ENCODE measurements around the gene FGD6.

DNA sequence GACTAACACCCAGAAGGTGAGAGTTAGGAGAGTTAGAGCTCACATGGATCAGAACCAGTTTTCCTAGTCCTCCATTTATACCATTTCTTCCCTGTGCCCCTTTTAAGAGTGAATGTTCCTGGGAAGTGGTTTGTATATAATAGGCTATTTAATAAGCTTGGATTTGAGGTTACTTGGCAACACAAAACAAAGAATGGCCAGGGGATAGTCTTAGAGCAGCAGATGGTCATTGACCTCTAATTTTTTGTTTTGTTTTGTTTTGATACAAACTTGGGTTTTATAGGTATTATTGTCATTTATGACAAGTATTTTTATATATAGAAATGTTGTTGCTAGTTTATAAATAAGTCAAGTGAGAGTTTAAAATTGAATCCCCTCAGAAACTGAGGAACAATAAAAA is 36.1 kb upstream of the FGD6 start:
- TF ChIP-seq POLR2AphosphoS5 (IDR thresholded peaks at IDR 0.05) (no peak), POLR2A (IDR thresholded peaks at IDR 0.05) (no peak), EP300 (IDR thresholded peaks at IDR 0.05) (no peak)
- TF ChIP-seq, protein P1, sequence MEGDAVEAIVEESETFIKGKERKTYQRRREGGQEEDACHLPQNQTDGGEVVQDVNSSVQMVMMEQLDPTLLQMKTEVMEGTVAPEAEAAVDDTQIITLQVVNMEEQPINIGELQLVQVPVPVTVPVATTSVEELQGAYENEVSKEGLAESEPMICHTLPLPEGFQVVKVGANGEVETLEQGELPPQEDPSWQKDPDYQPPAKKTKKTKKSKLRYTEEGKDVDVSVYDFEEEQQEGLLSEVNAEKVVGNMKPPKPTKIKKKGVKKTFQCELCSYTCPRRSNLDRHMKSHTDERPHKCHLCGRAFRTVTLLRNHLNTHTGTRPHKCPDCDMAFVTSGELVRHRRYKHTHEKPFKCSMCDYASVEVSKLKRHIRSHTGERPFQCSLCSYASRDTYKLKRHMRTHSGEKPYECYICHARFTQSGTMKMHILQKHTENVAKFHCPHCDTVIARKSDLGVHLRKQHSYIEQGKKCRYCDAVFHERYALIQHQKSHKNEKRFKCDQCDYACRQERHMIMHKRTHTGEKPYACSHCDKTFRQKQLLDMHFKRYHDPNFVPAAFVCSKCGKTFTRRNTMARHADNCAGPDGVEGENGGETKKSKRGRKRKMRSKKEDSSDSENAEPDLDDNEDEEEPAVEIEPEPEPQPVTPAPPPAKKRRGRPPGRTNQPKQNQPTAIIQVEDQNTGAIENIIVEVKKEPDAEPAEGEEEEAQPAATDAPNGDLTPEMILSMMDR (IDR thresholded peaks at IDR 0.05) = no peak

Measured in gastroesophageal sphincter (tissue), 3 donors.